Bronchial epithelial cell (primary cell): ENCODE results near the gene DDX50. TPM values are rescaled to one million over a fixed set of nuclear protein-coding genes. Genes with fewer than 3 reads are reported as not detected.

Source experiments
- DNase-seq: peaks from one replicate; pipeline ENCODE4 v3.0.0-alpha.2; 2010; ENCODE audit warnings: low read depth
- FAIRE-seq: peaks from 2 replicates; lab custom pipeline; 2011; peaks lifted over from hg19 to GRCh38; lab: Jason Lieb, UNC
- H3K27me3 ChIP-seq: 2 replicates; pipeline ENCODE4 v1.5.1; 2011; ENCODE audit warnings: low read length; ENCODE audit not compliant: control insufficient read depth, insufficient read depth
- H3K36me3 ChIP-seq: 2 replicates; pipeline ENCODE4 v1.5.1; 2011; ENCODE audit warnings: low read length; ENCODE audit not compliant: control insufficient read depth, insufficient read depth
- H3K4me3 ChIP-seq: 2 replicates; pipeline ENCODE4 v1.5.1; 2011; ENCODE audit warnings: mild to moderate bottlenecking, low read depth, low read length, control low read depth
- CTCF ChIP-seq: IDR thresholded peaks from 2 replicates; pipeline ENCODE4 v1.5.1; 2011; ENCODE audit warnings: mild to moderate bottlenecking, moderate library complexity, low read length, control low read depth, inconsistent platforms; ENCODE audit not compliant: insufficient read depth, severe bottlenecking
- total RNA-seq: library from RNA; depleted of rRNA; stranded (reverse); fragments of >200 nt; gene quantifications from 2 replicates; pipeline ENCODE4 v1.2.1, GENCODE V29; 2014

DDX50 gene
- total RNA-seq, 1 donor from 2014 or later: 73.7 TPM

GRCh38 chr10:68876246-68877138, 24.6 kb upstream of the DDX50 start:
- H3K27me3 ChIP-seq: no peaks in the 10 kb centered on the region
- no peak for TF ChIP-seq CTCF
- FAIRE-seq (no peak), DNase-seq (no peak)
- no peaks in the 10 kb centered on the region for H3K36me3 ChIP-seq
- no peak overlapping the region for H3K4me3 ChIP-seq

- FAIRE-seq: no peak
- H3K36me3 ChIP-seq: no peaks in the 10 kb centered on the region
- TF ChIP-seq CTCF: no peak
- H3K4me3 ChIP-seq: no peak overlapping the region
- DNase-seq: no peak
- no peaks in the 10 kb centered on the region for H3K27me3 ChIP-seq
Observed at GRCh38 chr10:68877482-68878110, 23.5 kb upstream of the DDX50 start.

- TF ChIP-seq CTCF: no peak
- DNase-seq (no peak), FAIRE-seq (no peak)
- Histone ChIP-seq H3K36me3 (no peaks in the 10 kb centered on the region), H3K4me3 (no peak overlapping the region), H3K27me3 (no peaks in the 10 kb centered on the region)
Observed at GRCh38 chr10:68878496-68878895, 22.6 kb upstream of the DDX50 start.

- DNase-seq (no peak), FAIRE-seq (no peak)
- Histone ChIP-seq H3K36me3 (no peaks in the 10 kb centered on the region), H3K4me3 (no peak overlapping the region), H3K27me3 (no peaks in the 10 kb centered on the region)
- no peak for TF ChIP-seq CTCF
Observed at GRCh38 chr10:68879628-68880027, 21.5 kb upstream of the DDX50 start.

GRCh38 chr10:68880181-68880580, 20.9 kb upstream of the DDX50 start:
- Histone ChIP-seq H3K36me3 (no peaks in the 10 kb centered on the region), H3K4me3 (no peak overlapping the region), H3K27me3 (no peaks in the 10 kb centered on the region)
- DNase-seq (no peak), FAIRE-seq (no peak)
- TF ChIP-seq CTCF: no peak
